CD1c-positive myeloid dendritic cell (primary cell): Measurements from ENCODE around the gene SLCO2A1.

ENCODE experiments used
- DNase-seq: peaks from one replicate; pipeline ENCODE4 v3.0.0-alpha.2; 2016; ENCODE audit errors: extremely low spot score

The SLCO2A1 gene

GRCh38 chr3:133999891-134000685 is 29.6 kb downstream of the SLCO2A1 start:
- DNase-seq: no peak

DNA sequence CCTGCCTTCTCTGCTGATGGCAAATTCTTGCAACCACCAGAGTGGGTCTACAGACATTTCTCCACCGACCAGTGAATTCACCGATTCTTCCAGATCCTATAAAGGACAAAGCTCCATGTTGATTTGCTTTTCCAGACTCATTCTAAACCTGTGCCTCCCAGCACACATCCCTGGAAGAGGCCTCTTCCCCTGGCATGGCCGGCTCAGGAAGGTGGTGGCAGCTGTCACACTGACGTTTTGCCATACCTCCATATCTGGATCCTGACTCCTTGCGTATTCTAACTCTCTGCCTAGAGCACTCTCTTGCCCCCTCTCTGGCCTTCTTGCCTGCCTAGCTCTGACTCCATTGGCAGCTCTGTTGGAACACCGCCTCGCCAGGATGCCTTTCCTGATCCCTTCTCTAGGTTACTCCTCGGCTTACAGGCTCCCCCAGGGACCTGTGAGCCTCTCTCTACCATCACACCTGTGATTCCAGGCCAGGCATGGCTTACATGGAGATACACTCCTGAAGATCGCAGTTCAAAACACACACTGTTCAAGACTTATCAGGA is 31.0 kb downstream of the SLCO2A1 start:
- no peak for DNase-seq

- no peak for DNase-seq
These were observed 31.7 kb downstream of the SLCO2A1 start for GRCh38 chr3:133997871-133998635.

- DNase-seq: no peak
These were observed 32.7 kb downstream of the SLCO2A1 start for GRCh38 chr3:133996996-133997395.

GRCh38 chr3:133996251-133996661 is 33.5 kb downstream of the SLCO2A1 start:
- DNase-seq: no peak

DNA sequence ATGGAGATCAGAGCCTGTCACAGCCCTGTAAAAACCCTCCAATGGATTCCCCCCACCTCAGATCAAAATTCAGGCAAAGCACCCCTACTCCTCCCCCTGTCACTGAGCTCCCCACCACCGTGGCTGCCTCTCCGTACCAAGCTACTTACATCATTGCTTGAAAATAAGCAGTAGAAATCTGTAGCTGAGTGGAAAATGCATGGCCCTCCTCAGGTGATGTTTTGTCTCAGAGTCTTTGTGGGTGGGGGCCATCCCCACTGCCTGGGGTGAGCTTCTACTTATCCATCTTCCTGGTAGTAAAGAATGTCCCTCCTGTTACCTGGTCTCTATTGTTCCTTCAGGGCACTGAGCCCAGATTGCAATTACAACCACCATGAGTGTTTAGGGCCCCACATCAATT is 34.5 kb downstream of the SLCO2A1 start:
- no peak for DNase-seq

DNA sequence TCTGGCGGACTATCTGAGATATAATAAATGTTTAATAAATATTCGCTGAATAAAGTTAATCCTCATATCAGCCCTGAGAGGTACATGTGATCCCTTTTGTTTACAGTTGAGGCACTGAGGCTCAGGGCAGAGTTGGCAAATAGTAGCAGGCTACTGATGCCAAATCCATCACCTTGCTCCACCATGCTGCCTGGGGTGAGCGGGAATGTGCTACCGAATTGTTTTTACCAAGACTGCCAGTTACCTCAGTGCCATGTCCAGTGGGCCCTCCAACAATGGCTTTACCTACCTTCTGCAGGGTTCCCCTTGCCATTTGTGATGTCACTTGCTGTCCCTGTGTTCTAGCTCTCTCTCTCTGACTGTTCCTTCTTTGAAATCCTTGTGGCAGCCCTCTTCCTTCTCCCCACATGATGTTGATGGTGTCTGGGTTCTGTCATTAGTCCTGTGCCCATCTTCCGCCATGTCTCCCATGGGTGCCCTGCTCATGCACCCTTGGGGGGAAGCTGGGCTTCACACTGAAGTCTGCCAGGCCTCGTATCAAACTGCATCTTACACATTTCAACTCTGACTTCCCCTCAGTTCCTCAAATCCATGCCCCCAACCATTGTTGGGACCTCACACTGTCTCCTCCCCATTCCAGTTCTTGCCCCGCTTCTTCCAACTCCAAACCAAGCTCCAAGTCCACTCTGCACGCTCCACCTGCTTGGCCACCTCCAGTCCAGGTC is 35.4 kb downstream of the SLCO2A1 start:
- DNase-seq: no peak

- no peak for DNase-seq
These were observed 36.6 kb downstream of the SLCO2A1 start for GRCh38 chr3:133992951-133993620.

- DNase-seq: no peak
These were observed 37.3 kb downstream of the SLCO2A1 start for GRCh38 chr3:133992381-133992780.

GRCh38 chr3:133991637-133992036 is 38.1 kb downstream of the SLCO2A1 start:
- DNase-seq: peak; percentile 2

DNA sequence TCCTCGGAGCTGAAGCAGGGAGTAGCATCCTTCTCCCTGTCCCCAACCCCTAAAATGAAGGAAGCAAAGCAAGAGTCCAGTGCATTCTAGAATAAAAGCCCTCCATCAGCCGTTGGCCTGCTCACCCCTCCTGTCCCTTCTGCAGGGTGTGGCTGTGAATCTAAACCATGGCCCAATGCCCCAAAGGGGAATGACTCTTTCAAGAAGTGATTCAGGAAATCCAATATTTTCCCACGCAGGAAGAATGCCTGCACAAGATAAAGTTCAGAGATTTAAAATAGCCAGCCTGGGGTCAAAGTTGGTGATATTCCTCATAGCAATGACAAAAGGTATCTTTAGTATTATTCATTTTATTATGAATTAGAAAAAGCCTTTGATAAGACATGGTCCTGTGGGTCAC is 38.5 kb downstream of the SLCO2A1 start:
- no peak for DNase-seq

GRCh38 chr3:133989936-133990702 is 39.6 kb downstream of the SLCO2A1 start:
- DNase-seq: no peak

DNA sequence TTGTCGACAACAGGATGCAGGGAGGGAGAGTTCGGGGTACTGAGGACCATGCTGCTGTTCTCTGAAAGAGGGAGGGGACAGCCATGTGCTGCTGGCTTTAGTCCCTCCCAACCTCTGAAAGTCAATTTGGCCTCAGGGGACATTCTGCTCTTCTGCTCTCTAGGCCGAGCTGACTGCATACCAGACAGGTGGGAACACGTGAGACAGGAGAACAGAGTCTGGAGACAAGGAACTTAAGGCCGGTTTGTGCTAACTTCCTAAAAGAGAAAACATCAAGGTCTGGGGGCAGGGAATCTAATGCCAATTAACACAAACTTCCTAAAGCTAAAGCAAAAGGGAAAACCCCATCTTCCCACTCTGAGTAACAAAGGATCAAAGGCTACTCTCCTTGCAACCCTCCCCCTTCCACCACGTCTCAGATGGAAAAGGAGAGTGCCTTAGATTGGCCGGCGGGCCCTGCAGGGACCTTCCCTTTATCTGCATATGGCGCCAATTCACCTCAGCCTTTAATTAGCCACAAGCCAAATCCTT is 41.0 kb downstream of the SLCO2A1 start:
- no peak for DNase-seq

DNA sequence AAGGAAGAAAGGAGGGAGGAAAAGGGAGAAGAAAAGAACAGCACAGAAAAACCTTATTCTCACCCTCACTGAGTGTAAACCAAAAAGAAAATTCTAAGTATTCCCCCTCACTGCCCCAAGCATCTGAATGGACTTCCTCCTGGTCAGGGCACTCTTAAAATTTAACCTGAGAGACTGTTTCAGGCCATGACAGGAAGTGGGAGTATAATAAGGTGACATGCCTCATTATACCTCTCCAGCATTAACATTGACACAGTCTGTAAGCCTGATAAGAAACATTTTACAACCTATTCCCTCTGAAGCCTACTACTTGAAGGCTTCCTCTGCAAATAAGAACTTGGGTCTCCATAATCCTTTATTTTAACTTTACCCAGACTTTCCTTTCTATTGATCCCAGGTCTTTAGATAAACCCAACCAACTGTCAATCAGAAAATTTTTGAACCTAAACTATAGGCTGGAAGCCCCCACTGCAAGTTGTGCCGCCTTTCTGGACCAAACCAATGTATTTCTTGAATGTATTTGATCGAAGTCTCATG is 41.7 kb downstream of the SLCO2A1 start:
- DNase-seq: no peak

- no peak for DNase-seq
These were observed 42.6 kb downstream of the SLCO2A1 start for GRCh38 chr3:133987136-133987535.

DNA sequence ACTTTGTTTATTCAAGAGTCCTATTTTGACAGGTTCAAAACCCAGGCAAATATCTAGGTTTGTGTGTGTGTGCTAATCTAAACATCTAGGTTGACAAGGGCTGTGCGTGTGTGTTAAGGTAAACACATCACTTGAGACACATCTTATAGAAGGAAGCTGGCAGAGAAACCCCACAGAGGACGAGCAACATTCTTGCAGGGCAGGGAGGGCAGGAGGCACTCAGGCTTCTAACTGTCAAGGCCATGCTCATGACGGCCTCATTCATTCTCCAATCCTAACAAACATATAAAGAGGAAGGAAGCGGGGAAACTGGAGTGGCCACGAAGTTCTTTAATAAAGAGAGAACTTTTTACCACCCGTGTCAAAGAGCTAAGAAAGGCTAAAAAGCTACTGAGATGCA is 43.4 kb downstream of the SLCO2A1 start:
- DNase-seq: no peak

- no peak for DNase-seq
These were observed 44.8 kb downstream of the SLCO2A1 start for GRCh38 chr3:133984975-133985374.

- no peak for DNase-seq
These were observed 45.9 kb downstream of the SLCO2A1 start for GRCh38 chr3:133983576-133984560.

- DNase-seq: no peak
These were observed 46.6 kb downstream of the SLCO2A1 start for GRCh38 chr3:133983126-133983525.
